Measurements from ENCODE around the gene SPRR2A. TPM values are rescaled to one million over a fixed set of nuclear protein-coding genes. Genes with fewer than 3 reads are reported as not detected.
"Not testable (repeated sequence)": the region's sequence is repeated elsewhere in the genome, so short reads cannot be mapped to it uniquely, and the experiment has no call there.

SPRR2A gene
- total RNA-seq, 1 donor from 2014 or later, result not detected

DNA sequence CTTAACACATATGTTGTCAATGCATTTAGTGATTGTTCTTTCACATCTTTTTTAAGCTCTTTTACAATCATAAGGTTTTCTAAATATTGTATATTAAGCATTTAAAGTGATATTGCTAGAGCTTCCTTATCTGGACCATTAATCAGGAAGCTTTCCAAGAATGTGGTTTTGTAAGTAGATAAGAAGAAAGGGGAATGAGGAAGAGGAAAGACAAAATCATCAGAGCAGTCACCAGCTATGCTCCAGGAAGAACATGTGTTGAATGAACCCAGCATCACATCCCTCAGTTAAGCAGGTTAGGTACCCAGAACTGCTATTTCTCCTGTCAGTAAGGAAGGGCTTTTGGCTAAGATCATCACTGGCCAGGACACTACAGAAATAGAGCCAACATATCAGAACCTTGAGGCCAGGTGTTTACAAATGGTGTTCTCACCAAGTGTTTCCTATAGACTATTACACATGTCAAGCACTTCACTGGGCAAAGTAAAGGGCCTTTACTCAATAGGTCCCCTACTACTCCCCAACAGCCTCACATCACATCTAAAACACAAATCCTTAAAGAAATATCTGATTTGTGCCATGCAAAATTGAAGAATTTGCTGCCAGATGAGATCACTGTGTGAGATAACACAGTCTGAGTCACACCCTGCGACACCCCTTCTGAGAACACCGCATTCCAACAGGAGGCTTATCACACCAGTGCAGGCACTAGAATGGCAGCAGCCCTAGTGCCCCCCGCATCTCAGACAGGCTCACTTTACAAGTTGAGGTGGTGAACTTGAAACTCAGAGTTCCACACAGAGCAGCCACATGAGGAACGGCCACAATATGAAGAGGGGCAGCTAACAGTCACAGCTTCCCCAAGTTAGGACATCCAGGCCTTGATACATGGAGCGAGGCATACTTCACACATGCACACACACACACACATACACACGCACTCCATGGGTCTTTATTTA is 1.8 kb upstream of the SPRR2A start:
- CTCF ChIA-PET, result no interaction called here
- peaks cover 13% of the 10 kb centered on the region for H3K27me3 Mint-ChIP-seq

DNA sequence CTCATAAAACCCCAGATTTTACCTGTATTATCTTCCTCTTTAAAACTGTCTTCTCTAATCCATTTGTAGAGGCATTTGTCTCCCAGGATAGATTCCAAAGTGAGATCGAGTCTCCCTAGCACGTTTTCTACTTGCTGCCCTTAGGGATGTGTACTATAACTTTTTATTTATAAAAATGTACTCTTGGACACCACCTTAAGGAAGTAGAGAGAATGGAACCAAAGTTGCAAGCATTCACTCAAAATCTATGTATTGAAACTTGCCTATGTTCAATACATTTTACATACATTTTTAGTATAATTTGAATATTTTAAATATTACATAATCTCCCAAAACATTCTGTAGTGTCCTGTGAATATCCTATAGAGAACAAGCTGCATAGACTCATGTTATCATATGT is 842 bp upstream of the SPRR2A start:
- intact Hi-C loops (cut with micrococcal nuclease), result no loop called here
- CTCF ChIA-PET, result no interaction called here
- no peak for ATAC-seq (ENCODE audit: low read depth)
- Mint-ChIP-seq H3K27ac (no peak overlapping the region), H3K9me3 (peaks cover 2% of the 10 kb centered on the region), H3K36me3 (ENCODE audit: low read depth) (no peaks in the 10 kb centered on the region), H3K4me3 (no peak overlapping the region), H3K4me1 (no peaks in the 10 kb centered on the region), H3K27me3 (peaks cover 13% of the 10 kb centered on the region)
- TF ChIP-seq, protein P1, sequence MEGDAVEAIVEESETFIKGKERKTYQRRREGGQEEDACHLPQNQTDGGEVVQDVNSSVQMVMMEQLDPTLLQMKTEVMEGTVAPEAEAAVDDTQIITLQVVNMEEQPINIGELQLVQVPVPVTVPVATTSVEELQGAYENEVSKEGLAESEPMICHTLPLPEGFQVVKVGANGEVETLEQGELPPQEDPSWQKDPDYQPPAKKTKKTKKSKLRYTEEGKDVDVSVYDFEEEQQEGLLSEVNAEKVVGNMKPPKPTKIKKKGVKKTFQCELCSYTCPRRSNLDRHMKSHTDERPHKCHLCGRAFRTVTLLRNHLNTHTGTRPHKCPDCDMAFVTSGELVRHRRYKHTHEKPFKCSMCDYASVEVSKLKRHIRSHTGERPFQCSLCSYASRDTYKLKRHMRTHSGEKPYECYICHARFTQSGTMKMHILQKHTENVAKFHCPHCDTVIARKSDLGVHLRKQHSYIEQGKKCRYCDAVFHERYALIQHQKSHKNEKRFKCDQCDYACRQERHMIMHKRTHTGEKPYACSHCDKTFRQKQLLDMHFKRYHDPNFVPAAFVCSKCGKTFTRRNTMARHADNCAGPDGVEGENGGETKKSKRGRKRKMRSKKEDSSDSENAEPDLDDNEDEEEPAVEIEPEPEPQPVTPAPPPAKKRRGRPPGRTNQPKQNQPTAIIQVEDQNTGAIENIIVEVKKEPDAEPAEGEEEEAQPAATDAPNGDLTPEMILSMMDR (IDR thresholded peaks at IDR 0.05), result no peak
- POLR2A ChIA-PET, result no interaction called here
- no peak for DNase-seq

More for the DNA sequence above, 1.8 kb upstream of the SPRR2A start:
- ATAC-seq (ENCODE audit: low read depth) (no peak), DNase-seq (no peak)
- intact Hi-C loops (cut with micrococcal nuclease), result no loop called here
- Mint-ChIP-seq H3K27ac (no peak overlapping the region), H3K4me3 (no peak overlapping the region), H3K36me3 (ENCODE audit: low read depth) (no peaks in the 10 kb centered on the region), H3K9me3 (no peaks in the 10 kb centered on the region), H3K4me1 (no peaks in the 10 kb centered on the region)
- TF ChIP-seq, protein P1 (IDR thresholded peaks at IDR 0.05), result no peak
- POLR2A ChIA-PET, result no interaction called here

DNA sequence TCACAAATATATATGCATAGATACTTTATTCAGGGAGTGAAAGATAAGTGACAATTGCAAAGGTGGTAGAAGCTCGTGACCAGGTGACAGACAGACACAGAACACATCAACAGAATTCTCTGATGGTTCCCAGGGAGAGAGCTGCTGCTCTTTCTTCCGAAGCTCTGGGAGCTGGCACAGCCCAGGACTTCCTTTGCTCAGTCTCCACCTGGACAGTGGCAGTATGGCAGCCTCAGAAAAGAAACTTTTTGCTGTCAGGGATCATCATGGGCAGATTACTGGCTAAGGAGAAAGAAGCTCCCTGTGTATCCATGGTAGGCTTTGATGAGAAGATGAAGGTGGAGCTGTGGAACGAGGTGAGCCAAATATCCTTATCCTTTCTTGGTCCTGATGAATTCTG is 1.2 kb downstream of the SPRR2A start:
- intact Hi-C loops (cut with micrococcal nuclease); H3K36me3 Mint-ChIP-seq (ENCODE audit: low read depth); DNase-seq; H3K4me1 Mint-ChIP-seq; H3K9me3 Mint-ChIP-seq; H3K27ac Mint-ChIP-seq; ATAC-seq (ENCODE audit: low read depth); H3K4me3 Mint-ChIP-seq; CTCF ChIA-PET; POLR2A ChIA-PET: not testable (repeated sequence)
- H3K27me3 Mint-ChIP-seq, result peaks cover 20% of the 10 kb centered on the region

DNA sequence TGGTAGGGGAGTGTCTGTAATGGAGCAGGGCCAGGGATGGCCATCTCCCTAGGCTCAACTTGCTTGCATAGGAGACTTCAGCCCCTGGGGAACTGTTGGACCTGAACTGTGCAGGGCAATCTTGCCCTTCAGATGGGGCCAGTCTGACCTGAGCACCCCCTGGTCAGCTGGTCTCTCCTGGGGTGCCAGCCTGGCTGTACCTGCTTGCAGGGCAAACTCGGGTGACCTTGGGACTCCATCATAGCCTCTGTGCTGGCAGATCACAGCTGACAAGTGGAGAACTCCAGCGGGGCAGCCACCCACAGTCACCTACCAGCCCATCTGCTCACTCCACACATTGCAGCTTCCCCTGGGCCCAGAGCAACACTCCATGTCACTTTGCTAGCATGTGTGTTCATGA is 8.1 kb downstream of the SPRR2A start:
- ChIA-PET CTCF (no interaction called here), POLR2A (no interaction called here)
- Mint-ChIP-seq H3K4me1 (no peaks in the 10 kb centered on the region), H3K27ac (no peak overlapping the region), H3K4me3 (no peak overlapping the region), H3K9me3 (peaks cover 8% of the 10 kb centered on the region), H3K27me3 (peaks cover 37% of the 10 kb centered on the region), H3K36me3 (ENCODE audit: low read depth) (no peaks in the 10 kb centered on the region)
- DNase-seq, result no peak
- intact Hi-C loops (cut with micrococcal nuclease), result no loop called here
- ATAC-seq (ENCODE audit: low read depth), result no peak
- TF ChIP-seq, protein P1 (IDR thresholded peaks at IDR 0.05), result no peak

DNA sequence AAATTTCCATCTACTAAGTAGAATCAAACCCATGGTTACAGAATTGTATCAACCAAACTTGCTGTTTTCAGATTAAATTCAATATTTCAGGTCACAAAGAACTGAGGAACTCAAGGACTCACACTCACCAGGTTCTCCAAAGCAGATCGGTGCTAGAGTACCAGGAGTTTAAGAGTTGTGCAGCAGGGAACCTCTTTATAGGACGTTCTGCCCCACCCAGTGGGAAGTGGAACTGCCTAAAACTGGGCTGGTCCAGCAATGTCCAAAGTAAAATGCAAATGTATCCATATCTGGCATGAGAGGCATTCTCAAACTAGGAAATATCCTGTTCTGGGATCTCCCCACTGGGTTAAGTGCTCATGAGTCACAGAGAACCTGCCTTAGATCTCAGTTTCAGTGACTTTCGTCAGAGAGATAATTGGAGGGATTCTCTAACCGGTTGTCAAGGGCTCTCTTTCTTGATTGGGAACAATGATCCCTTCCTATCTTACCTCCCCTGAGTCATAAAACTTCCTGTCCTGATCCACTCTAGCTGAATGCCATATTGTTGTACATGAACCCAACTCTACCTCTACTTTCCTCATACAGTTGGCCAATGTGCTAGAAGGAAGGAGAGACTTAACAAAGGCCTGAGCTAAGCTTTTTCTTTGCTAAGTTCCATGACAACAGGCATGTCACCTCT is 16.2 kb downstream of the SPRR2A start, which contains the start of gene SPRR2D:
SPRR2D (minus strand) TSS at position 171 of the 682 bp plus-strand sequence. CDS start 774 bp downstream, outside the sequence.
- ATAC-seq (ENCODE audit: low read depth), result no peak
- Mint-ChIP-seq H3K4me3 (no peak within 1 kb of the TSS), H3K9me3 (no peaks in the 10 kb centered on the region), H3K36me3 (ENCODE audit: low read depth) (no peaks in the 10 kb centered on the region), H3K4me1 (no peaks in the 10 kb centered on the region), H3K27me3 (peaks cover 54% of the 10 kb centered on the region), H3K27ac (no peak within 1 kb of the TSS)
- no peak for DNase-seq
- intact Hi-C loops (cut with micrococcal nuclease), result no loop called here
- ChIA-PET POLR2A (no interaction called here), CTCF (no interaction called here)
- TF ChIP-seq, protein P1 (IDR thresholded peaks at IDR 0.05), result no peak

Data from activated B cell treated with CpG ODN at 0.5 μM for 24 hours (primary cell).